MM.1S (cell line): Measurements from ENCODE around the gene RHOC.

Source experiments
- CTCF ChIP-seq: fragments of 300-600 bp; sonication (generic); IDR thresholded peaks from 2 replicates; pipeline ENCODE4 v1.5.1; 2016; ENCODE audit warnings: antibody characterized with exemption, low read length, mixed read lengths
- EZH2 ChIP-seq: fragments of 300-600 bp; sonication (generic); optimal IDR thresholded peaks from 2 replicates; pipeline ENCODE3; 2017; ENCODE audit warnings: low read depth, mild to moderate bottlenecking, antibody characterized with exemption, low read length, mixed read lengths
- EZH2phosphoT487 ChIP-seq: fragments of 300-600 bp; sonication (generic); IDR thresholded peaks from 2 replicates; pipeline ENCODE4 v1.6.1; 2018; ENCODE audit warnings: antibody characterized with exemption, low read length

- no peak for TF ChIP-seq CTCF
- TF ChIP-seq EZH2: no peak
- TF ChIP-seq EZH2phosphoT487: no peak
Measured at GRCh38 chr1:112687361-112687760, 19.6 kb downstream of the RHOC start.
